RWPE2 (cell line): ENCODE results near the gene ENOX1.

ENCODE experiments used
- ATAC-seq: fragments of 200-7000 bp; cut with Tn5 transposase; 3 replicates; pipeline ENCODE4 v1.9.1; 2021; ENCODE audit warnings: low read depth
- DNase-seq: peaks from one replicate; pipeline ENCODE4 v3.0.0-alpha.2; 2020; ENCODE audit warnings: low spot score
- H3K27ac ChIP-seq: fragments of 450-650 bp; 2 replicates; pipeline ENCODE4 v1.5.1; 2017; ENCODE audit warnings: mild to moderate bottlenecking; ENCODE audit not compliant: poor library complexity, severe bottlenecking
- H3K27me3 ChIP-seq: fragments of 250-450 bp; sonication (Bioruptor Pico); 2 replicates; pipeline ENCODE4 v1.5.1; 2021; ENCODE audit warnings: mild to moderate bottlenecking, moderate library complexity; ENCODE audit not compliant: insufficient read depth, poor library complexity, severe bottlenecking
- H3K36me3 ChIP-seq: fragments of 250-450 bp; sonication (Bioruptor Pico); 2 replicates; pipeline ENCODE4 v1.5.1; 2020; ENCODE audit warnings: low read depth, mild to moderate bottlenecking, moderate library complexity
- H3K4me1 ChIP-seq: fragments of 250-450 bp; sonication (Bioruptor Pico); 2 replicates; pipeline ENCODE4 v1.5.1; 2021; ENCODE audit warnings: mild to moderate bottlenecking, moderate library complexity; ENCODE audit not compliant: insufficient read depth, poor library complexity, severe bottlenecking
- H3K4me3 ChIP-seq: fragments of 250-450 bp; sonication (Bioruptor Pico); 2 replicates; pipeline ENCODE4 v1.5.1; 2021; ENCODE audit warnings: mild to moderate bottlenecking, moderate library complexity; ENCODE audit not compliant: severe bottlenecking
- H3K9me3 ChIP-seq: fragments of 250-450 bp; sonication (Bioruptor Pico); 2 replicates; pipeline ENCODE4 v1.5.1; 2021; ENCODE audit warnings: mild to moderate bottlenecking, moderate library complexity; ENCODE audit not compliant: severe bottlenecking
- CTCF ChIP-seq: fragments of 450-650 bp; IDR thresholded peaks from one replicate; pipeline ENCODE4 v1.5.1; 2017; ENCODE audit warnings: mild to moderate bottlenecking, moderate library complexity; ENCODE audit not compliant: poor library complexity, severe bottlenecking

Gene ENOX1

GRCh38 chr13:43787997-43788396 lies 1.2 kb upstream of the ENOX1 start:
- DNase-seq, result no peak
- H3K27ac ChIP-seq, result no peak overlapping the region
- peak; percentile 37 for TF ChIP-seq CTCF

GRCh38 chr13:43787518-43787891 lies 733 bp upstream of the ENOX1 start:
- Histone ChIP-seq H3K9me3 (no peaks in the 10 kb centered on the region), H3K4me3 (peak overlapping the region; percentile 39), H3K27me3 (no peaks in the 10 kb centered on the region), H3K36me3 (no peaks in the 10 kb centered on the region), H3K4me1 (peaks cover 3% of the 10 kb centered on the region), H3K27ac (no peak overlapping the region)
- no peak for TF ChIP-seq CTCF
- DNase-seq, result no peak
- ATAC-seq, result no peak

More at GRCh38 chr13:43787997-43788396, 1.2 kb upstream of the ENOX1 start:
- Histone ChIP-seq H3K4me3 (no peak overlapping the region), H3K4me1 (peaks cover 2% of the 10 kb centered on the region), H3K36me3 (no peaks in the 10 kb centered on the region), H3K9me3 (no peaks in the 10 kb centered on the region), H3K27me3 (no peaks in the 10 kb centered on the region)
- ATAC-seq, result peak; percentile 11; the same call in 1 of the 3 replicates

GRCh38 chr13:43786472-43786765 lies 353 bp downstream of the ENOX1 start:
- ATAC-seq, result peak; percentile 43; the same call in 2 of the 3 replicates
- Histone ChIP-seq H3K27ac (no peak overlapping the region), H3K4me3 (peak overlapping the region; percentile 39), H3K9me3 (no peaks in the 10 kb centered on the region), H3K4me1 (peaks cover 6% of the 10 kb centered on the region), H3K36me3 (no peaks in the 10 kb centered on the region), H3K27me3 (no peaks in the 10 kb centered on the region)
- TF ChIP-seq CTCF, result no peak
- no peak for DNase-seq

- Histone ChIP-seq H3K27me3 (no peaks in the 10 kb centered on the region), H3K4me1 (peaks cover 6% of the 10 kb centered on the region), H3K27ac (no peak overlapping the region), H3K36me3 (no peaks in the 10 kb centered on the region), H3K4me3 (peak overlapping the region; percentile 39), H3K9me3 (no peaks in the 10 kb centered on the region)
- DNase-seq (peak; percentile 63), ATAC-seq (peak; percentile 59)
- no peak for TF ChIP-seq CTCF
Observed at GRCh38 chr13:43785650-43786471, 911 bp downstream of the ENOX1 start.

- TF ChIP-seq CTCF, result no peak
- no peak for DNase-seq
- Histone ChIP-seq H3K4me1 (peaks cover 6% of the 10 kb centered on the region), H3K36me3 (no peaks in the 10 kb centered on the region), H3K4me3 (peak overlapping the region; percentile 39), H3K9me3 (no peaks in the 10 kb centered on the region), H3K27me3 (no peaks in the 10 kb centered on the region), H3K27ac (no peak overlapping the region)
- ATAC-seq, result no peak
Observed at GRCh38 chr13:43785261-43785649, 1.5 kb downstream of the ENOX1 start.
